Pancreas (tissue), 10 donors: Measurements from ENCODE around the gene PDE6B. TPM values are rescaled to one million over a fixed set of nuclear protein-coding genes. Genes with fewer than 3 reads are reported as not detected.
"Not testable (repeated sequence)": the region's sequence is repeated elsewhere in the genome, so short reads cannot be mapped to it uniquely, and the experiment has no call there.

Experiments
- ATAC-seq, 4 donors: fragments of 200-7000 bp; cut with Tn5 transposase; one replicate each; pipeline versions ENCODE4 v1.8.0 to v1.9.1; 2020; ENCODE audit warnings: mild to moderate bottlenecking in 4 of 4, moderate library complexity in 4 of 4
- DNase-seq, 6 donors: peaks; one replicate each; pipeline ENCODE4 v3.0.0-alpha.2; 2020
- FAIRE-seq: peaks from 2 replicates; lab custom pipeline; 2012; peaks lifted over from hg19 to GRCh38; lab: Jason Lieb, UNC
- H3K27ac ChIP-seq, 4 donors: fragments of 200-600 bp; sonication (generic); 1 replicate in 3 of 4; 2 replicates in 1 of 4; pipeline versions ENCODE4 v1.5.0 to v1.8.0; 2020
- H3K27me3 ChIP-seq, 4 donors: fragments of 200-600 bp; one replicate each; pipeline ENCODE4 v1.8.0; 2021
- H3K36me3 ChIP-seq, 3 donors: fragments of 200-600 bp; sonication (generic) in 1 of 3; one replicate each; pipeline versions ENCODE4 v1.5.0 to v1.8.0; 2020 to 2021
- H3K4me1 ChIP-seq, 3 donors: fragments of 200-600 bp; one replicate each; pipeline ENCODE4 v1.8.0; 2021
- H3K4me3 ChIP-seq, 4 donors: fragments of 200-600 bp; sonication (generic) in 2 of 4; one replicate each; pipeline versions ENCODE4 v1.5.0 to v1.8.0; 2020 to 2021
- H3K9me3 ChIP-seq, 4 donors: fragments of 200-600 bp; one replicate each; pipeline ENCODE4 v1.8.0; 2021
- CTCF ChIP-seq, 4 donors: fragments of 200-600 bp; sonication (generic) in 3 of 4; IDR thresholded peaks; one replicate each; pipeline versions ENCODE4 v1.5.0 to v1.8.0; 2021; ENCODE audit warnings: antibody characterized with exemption in 4 of 4
- WGBS, 2 donors: extraction: QIAGEN DNeasy Blood & Tissue Kit; methylation state at CpG; one replicate each; pipeline ENCODE4 v1.1.7; 2013; 5-methylcytosine and 5-hydroxymethylcytosine counted together
- intact Hi-C, 3 donors: fragments of 100-400 bp; cut with DNase I; formaldehyde crosslinking; loops; one replicate each; pipeline versions ENCODE4 v1.11.1 to v1.14.2; 2022
- polyA plus RNA-seq, 2 donors: library from polyadenylated mRNA; stranded (reverse); fragments of 200-250 nt; gene quantifications; one replicate each; pipeline ENCODE4 v1.2.3, GENCODE V29; 2013
- total RNA-seq, 6 donors: library from RNA; stranded (reverse); fragmentation: NEBNext Ultra II Directional in 4 of 6; extraction: Animal tissue kit (Norgen Biotek cat#: 25700) in 4 of 6; gene quantifications; one replicate each; pipeline versions ENCODE4 v1.2.1 to v1.2.4, GENCODE V29; 2021 to 2023
- donor health status: healthy with polysubstance abuse.
- donor health status: DM: no; HTN: no; CAD: no; lungs with moderate emphysema.
- donor health status: DM: no; HTN: no; CAD: no.
- donor health status: control.
- donor health status: control.
- donor health status: Bipolar disorder and iron deficiency.
- donor health status: DM: yes; HTN: yes; CAD: no.
- donor health status: DM: no; HTN: no; CAD: no.
- donor health status: DM: no; HTN: no; CAD: no.
- donor health status: DM: yes; HTN: yes; CAD: no.

The PDE6B gene
- total and polyA plus RNA-seq, 8 donors = 0.99 to 6.6 (median 2.9) TPM

- Histone ChIP-seq H3K4me1 (peaks cover 0 to 10% (median 0%) of the 10 kb centered on the region in 3 donors), H3K36me3 (no peaks in the 10 kb centered on the region), H3K27me3 (no peaks in the 10 kb centered on the region), H3K27ac (peak overlapping the region; percentile 68 to 82 (median 74)), H3K4me3 (peak overlapping the region; percentile 1 to 44 (median 30)), H3K9me3 (no peaks in the 10 kb centered on the region)
- 48 to 55% methylated on average over 24 to 26 of the region's 26 CpGs for WGBS, 2 donors
- no peak for TF ChIP-seq CTCF (IDR thresholded peaks at IDR 0.05)
- intact Hi-C loops = no loop called here
- FAIRE-seq = no peak
- DNase-seq = peak in 4 of 6 donors; percentile 42 to 77 (median 62)
- ATAC-seq = peak; percentile 10 to 64 (median 44)
Observed at GRCh38 chr4:687971-688853, 62.8 kb downstream of the PDE6B start.

GRCh38 chr4:688854-689681 lies 63.7 kb downstream of the PDE6B start, which contains the start of gene SLC49A3:
Gene SLC49A3 (minus strand): TSS chr4:689151. CDS start chr4:689127, 24 bp downstream.
- Histone ChIP-seq H3K36me3 (no peaks in the 10 kb centered on the region), H3K4me3 (peak within 1 kb of the TSS; percentile 1 to 44 (median 30)), H3K9me3 (no peaks in the 10 kb centered on the region), H3K4me1 (peaks cover 0 to 10% (median 0%) of the 10 kb centered on the region in 3 donors), H3K27ac (peak within 1 kb of the TSS; percentile 68 to 82 (median 74)), H3K27me3 (no peaks in the 10 kb centered on the region)
- ATAC-seq (peak; percentile 5 to 35 (median 21)), DNase-seq (peak in 4 of 6 donors; percentile 36 to 64 (median 44)), FAIRE-seq (no peak)
- 21 to 27% methylated on average over 43 to 59 of the region's 59 CpGs for WGBS, 2 donors
- intact Hi-C loops = no loop called here
- no peak for TF ChIP-seq CTCF (IDR thresholded peaks at IDR 0.05)

GRCh38 chr4:689723-690122 lies 64.3 kb downstream of the PDE6B start:
- no peak for TF ChIP-seq CTCF (IDR thresholded peaks at IDR 0.05)
- WGBS, 2 donors = 79 to 88% methylated on average over 8 of the region's 8 CpGs
- Histone ChIP-seq H3K9me3 (no peaks in the 10 kb centered on the region), H3K4me3 (peak overlapping the region in 1 of 4 donors; percentile 44), H3K4me1 (peaks cover 0 to 10% (median 0%) of the 10 kb centered on the region in 3 donors), H3K27me3 (no peaks in the 10 kb centered on the region), H3K27ac (peak overlapping the region; percentile 68 to 82 (median 74)), H3K36me3 (no peaks in the 10 kb centered on the region)
- DNase-seq (peak in 1 of 6 donors; percentile 36), ATAC-seq (no peak), FAIRE-seq (no peak)
- intact Hi-C loops = no loop called here

GRCh38 chr4:692771-693554 lies 67.6 kb downstream of the PDE6B start:
- no peak overlapping the region for H3K4me3 ChIP-seq
- TF ChIP-seq CTCF (IDR thresholded peaks at IDR 0.05) = no peak
- H3K27ac ChIP-seq = no peak overlapping the region
- intact Hi-C loops = no loop called here
- DNase-seq (peak in 1 of 6 donors; percentile 38), FAIRE-seq (no peak), ATAC-seq (no peak)
- WGBS, 2 donors = 63 to 71% methylated on average over 32 of the region's 32 CpGs
- H3K36me3 ChIP-seq = no peaks in the 10 kb centered on the region
- H3K9me3 ChIP-seq = no peaks in the 10 kb centered on the region
- H3K4me1 ChIP-seq = peaks cover 0 to 3% (median 0%) of the 10 kb centered on the region in 3 donors
- H3K27me3 ChIP-seq = no peaks in the 10 kb centered on the region

- H3K27ac ChIP-seq, H3K4me1 ChIP-seq, H3K9me3 ChIP-seq, intact Hi-C loops, H3K36me3 ChIP-seq, ATAC-seq, FAIRE-seq, H3K27me3 ChIP-seq, H3K4me3 ChIP-seq: not testable (repeated sequence)
- peak in 1 of 6 donors; percentile 3 for DNase-seq
- WGBS, 2 donors = 72 to 82% methylated on average over 12 of the region's 12 CpGs
Observed at GRCh38 chr4:694341-694940, 69.1 kb downstream of the PDE6B start.
